ENCODE results near the gene ZNF506.

GRCh38 chr19:19860756-19861390 lies 39.3 kb upstream of the ZNF506 start:
- TF ChIP-seq CTCF (IDR thresholded peaks at IDR 0.05) (no peak), POLR2A (IDR thresholded peaks at IDR 0.05) (no peak), EP300 (IDR thresholded peaks at IDR 0.05) (no peak)
